Right lobe of liver (tissue), 6 donors: ENCODE results near the gene TEPSIN. TPM values are rescaled to one million over a fixed set of nuclear protein-coding genes. Genes with fewer than 3 reads are reported as not detected.

Experiments used
- ATAC-seq, 4 donors: fragments of 200-7000 bp; cut with Tn5 transposase; one replicate each; pipeline ENCODE4 v1.9.1; 2020; ENCODE audit warnings: mild to moderate bottlenecking in 4 of 4, moderate library complexity in 4 of 4
- DNase-seq, 3 donors: peaks; one replicate each; pipeline ENCODE4 v3.0.0-alpha.2; 2020
- H3K27ac ChIP-seq, 3 donors: fragments of 200-600 bp; one replicate each; pipeline ENCODE4 v1.8.0; 2022
- H3K27me3 ChIP-seq, 2 donors: fragments of 200-600 bp; one replicate each; pipeline ENCODE4 v1.8.0; 2022
- H3K36me3 ChIP-seq, 4 donors: fragments of 200-600 bp; sonication (generic) in 1 of 4; one replicate each; pipeline versions ENCODE4 v1.5.1 to v1.8.0; 2017 to 2022; ENCODE audit warnings: control low read depth in 1 of 4
- H3K4me1 ChIP-seq, 4 donors: fragments of 200-600 bp; sonication (generic) in 1 of 4; one replicate each; pipeline versions ENCODE4 v1.5.1 to v1.8.0; 2017 to 2022; ENCODE audit warnings: control low read depth in 1 of 4
- H3K4me3 ChIP-seq, 3 donors: fragments of 200-600 bp; one replicate each; pipeline ENCODE4 v1.8.0; 2022
- H3K9me3 ChIP-seq, 4 donors: fragments of 200-600 bp; sonication (generic) in 1 of 4; one replicate each; pipeline versions ENCODE4 v1.5.1 to v1.8.0; 2017 to 2022; ENCODE audit warnings: control low read depth in 1 of 4
- POLR2A ChIP-seq: fragments of 450-650 bp; IDR thresholded peaks from one replicate; pipeline ENCODE4 v1.6.1; 2017; ENCODE audit warnings: antibody characterized with exemption, mild to moderate bottlenecking
- whole genome bisulfite sequencing: methylation state at CpG from one replicate; pipeline ENCODE4 v1.1.6; 2018; ENCODE audit warnings: low coverage, low lambda C conversion rate; ENCODE audit not compliant: insufficient coverage; ENCODE audit errors: missing lambda C conversion rate; 5-methylcytosine and 5-hydroxymethylcytosine counted together
- intact Hi-C, 2 donors: fragments of 100-400 bp; cut with DNase I; formaldehyde crosslinking; loops; one replicate each; pipeline versions ENCODE4 v1.11.2 to v1.14.1; 2022
- total RNA-seq, 6 experiments: library from RNA; depleted of rRNA in 2 of 6; stranded (reverse); fragments of >200 nt in 2 of 6; fragmentation: NEBNext Ultra II Directional in 3 of 6; extraction: Animal tissue kit (Norgen Biotek cat#: 25700) in 3 of 6; gene quantifications; one replicate each; pipeline versions ENCODE4 v1.1.0 to v1.2.4, GENCODE V29; 2016 to 2023
- TF ChIP-seq, protein P1 (sequence below), 4 donors: fragments of 200-600 bp in 3 of 4; fragments of 450-650 bp in 1 of 4; IDR thresholded peaks; one replicate each; pipeline versions ENCODE4 v1.5.1 to v1.8.0; 2016 to 2022; ENCODE audit warnings: antibody characterized with exemption in 4 of 4, mild to moderate bottlenecking in 2 of 4
- donor health status: DM: no; HTN: yes; CAD: no.
- donor health status: DM: no; HTN: no; CAD: no.
- donor health status: DM: no; HTN: no; CAD: no.
- donor health status: DM: no; HTN: yes; CAD: no.
- donor health status: DM: no; HTN: yes; CAD: no.

TEPSIN gene
- total RNA-seq, 6 experiments from 2014 or later, result 11.9 to 27.6 (median 18.1) TPM

- Histone ChIP-seq H3K4me1 (peaks cover 0 to 24% (median 1%) of the 10 kb centered on the region in 4 donors), H3K4me3 (no peak overlapping the region), H3K27me3 (no peaks in the 10 kb centered on the region), H3K9me3 (no peaks in the 10 kb centered on the region), H3K36me3 (peaks cover 0 to 7% (median 0%) of the 10 kb centered on the region in 4 donors), H3K27ac (peak overlapping the region in 2 of 3 donors; percentile 2 to 66)
- DNase-seq (peak in 2 of 3 donors; percentile 46 to 72), ATAC-seq (peak in 2 of 4 donors; percentile 64 to 76)
- TF ChIP-seq POLR2A, result no peak
- TF ChIP-seq, protein P1, sequence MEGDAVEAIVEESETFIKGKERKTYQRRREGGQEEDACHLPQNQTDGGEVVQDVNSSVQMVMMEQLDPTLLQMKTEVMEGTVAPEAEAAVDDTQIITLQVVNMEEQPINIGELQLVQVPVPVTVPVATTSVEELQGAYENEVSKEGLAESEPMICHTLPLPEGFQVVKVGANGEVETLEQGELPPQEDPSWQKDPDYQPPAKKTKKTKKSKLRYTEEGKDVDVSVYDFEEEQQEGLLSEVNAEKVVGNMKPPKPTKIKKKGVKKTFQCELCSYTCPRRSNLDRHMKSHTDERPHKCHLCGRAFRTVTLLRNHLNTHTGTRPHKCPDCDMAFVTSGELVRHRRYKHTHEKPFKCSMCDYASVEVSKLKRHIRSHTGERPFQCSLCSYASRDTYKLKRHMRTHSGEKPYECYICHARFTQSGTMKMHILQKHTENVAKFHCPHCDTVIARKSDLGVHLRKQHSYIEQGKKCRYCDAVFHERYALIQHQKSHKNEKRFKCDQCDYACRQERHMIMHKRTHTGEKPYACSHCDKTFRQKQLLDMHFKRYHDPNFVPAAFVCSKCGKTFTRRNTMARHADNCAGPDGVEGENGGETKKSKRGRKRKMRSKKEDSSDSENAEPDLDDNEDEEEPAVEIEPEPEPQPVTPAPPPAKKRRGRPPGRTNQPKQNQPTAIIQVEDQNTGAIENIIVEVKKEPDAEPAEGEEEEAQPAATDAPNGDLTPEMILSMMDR (IDR thresholded peaks at IDR 0.05), result no peak
- intact Hi-C loops, result loop anchor here in 1 of 2 donors (10.0 kb wide), 1 partner anchor 220 kb away; no protein-coding TSS in a partner anchor
- 62% methylated on average over 12 of the region's 25 CpGs for WGBS
Measured at GRCh38 chr17:81245024-81245664, 6.3 kb upstream of the TEPSIN start.

GRCh38 chr17:81244358-81245023 lies 5.6 kb upstream of the TEPSIN start:
- H3K9me3 ChIP-seq, result no peaks in the 10 kb centered on the region
- DNase-seq (peak in 2 of 3 donors; percentile 22 to 55), ATAC-seq (peak in 1 of 4 donors; percentile 3)
- intact Hi-C loops, result loop anchor here in 1 of 2 donors (10.0 kb wide), 1 partner anchor 220 kb away; no protein-coding TSS in a partner anchor
- TF ChIP-seq, protein P1 (IDR thresholded peaks at IDR 0.05), result no peak
- no peak for TF ChIP-seq POLR2A
- 27% methylated on average over 11 of the region's 24 CpGs for WGBS
- peaks cover 0 to under 1% (median 0%) of the 10 kb centered on the region in 4 donors for H3K36me3 ChIP-seq
- H3K27me3 ChIP-seq, result no peaks in the 10 kb centered on the region
- H3K27ac ChIP-seq, result peak overlapping the region in 2 of 3 donors; percentile 2 to 66
- no peak overlapping the region for H3K4me3 ChIP-seq
- H3K4me1 ChIP-seq, result peaks cover 0 to 28% (median 1%) of the 10 kb centered on the region in 4 donors

- ATAC-seq, result no peak
- DNase-seq, result no peak
- no peak overlapping the region for H3K4me3 ChIP-seq
- H3K27ac ChIP-seq, result no peak overlapping the region
- TF ChIP-seq POLR2A, result no peak
- TF ChIP-seq, protein P1 (IDR thresholded peaks at IDR 0.05), result no peak
- H3K9me3 ChIP-seq, result no peaks in the 10 kb centered on the region
- peaks cover 0 to 28% (median 1%) of the 10 kb centered on the region in 4 donors for H3K4me1 ChIP-seq
- H3K36me3 ChIP-seq, result no peaks in the 10 kb centered on the region
- intact Hi-C loops, result loop anchor here in 1 of 2 donors (10.0 kb wide), 1 partner anchor 218 kb away; no protein-coding TSS in a partner anchor
- no peaks in the 10 kb centered on the region for H3K27me3 ChIP-seq
- WGBS, result 81% methylated on average over 8 of the region's 10 CpGs
Measured at GRCh38 chr17:81243333-81243664, 4.4 kb upstream of the TEPSIN start.

- no peak for DNase-seq
- H3K4me1 ChIP-seq, result peaks cover 0 to 33% (median 4%) of the 10 kb centered on the region in 4 donors
- H3K27ac ChIP-seq, result no peak overlapping the region
- H3K4me3 ChIP-seq, result no peak overlapping the region
- no peaks in the 10 kb centered on the region for H3K36me3 ChIP-seq
- 60% methylated on average over 14 of the region's 33 CpGs for WGBS
- TF ChIP-seq, protein P1 (IDR thresholded peaks at IDR 0.05), result no peak
- no peak for TF ChIP-seq POLR2A
- no peaks in the 10 kb centered on the region for H3K9me3 ChIP-seq
- intact Hi-C loops, result loop anchor here in 1 of 2 donors (10.0 kb wide), 1 partner anchor 218 kb away; no protein-coding TSS in a partner anchor
- no peak for ATAC-seq
- no peaks in the 10 kb centered on the region for H3K27me3 ChIP-seq
Measured at GRCh38 chr17:81242421-81243332, 3.8 kb upstream of the TEPSIN start.
